Parathyroid adenoma (tissue), 2 donors: ENCODE data around the gene BNIPL.
A peak's percentile ranks its signal among the peaks of the same experiment; 100 is the strongest.

Experiments
- H2AFZ ChIP-seq: fragments of 300-600 bp; sonication (generic); one replicate; pipeline ENCODE4 v1.7.0; 2017; ENCODE audit warnings: antibody characterized with exemption, mild to moderate bottlenecking
- H3K27ac ChIP-seq: fragments of 300-600 bp; sonication (generic); one replicate; pipeline ENCODE4 v1.7.0; 2017
- H3K27me3 ChIP-seq: fragments of 300-600 bp; sonication (generic); one replicate; pipeline ENCODE4 v1.7.0; 2017; ENCODE audit warnings: low read length; ENCODE audit not compliant: control insufficient read depth, insufficient read depth
- H3K36me3 ChIP-seq: fragments of 300-600 bp; sonication (generic); one replicate; pipeline ENCODE4 v1.7.0; 2017; ENCODE audit warnings: low read length; ENCODE audit not compliant: control insufficient read depth, insufficient read depth
- H3K4me1 ChIP-seq: fragments of 300-600 bp; sonication (generic); one replicate; pipeline ENCODE4 v1.7.0; 2017; ENCODE audit warnings: control low read depth
- H3K4me2 ChIP-seq: fragments of 300-600 bp; sonication (generic); one replicate; pipeline ENCODE4 v1.7.0; 2017; ENCODE audit warnings: low read length
- H3K4me3 ChIP-seq: fragments of 300-600 bp; sonication (generic); one replicate; pipeline ENCODE4 v1.7.0; 2017; ENCODE audit warnings: low read depth, low read length
- H3K79me2 ChIP-seq: fragments of 300-600 bp; sonication (generic); one replicate; pipeline ENCODE4 v1.7.0; 2017; ENCODE audit warnings: control low read depth
- H3K9ac ChIP-seq: fragments of 300-600 bp; sonication (generic); one replicate; pipeline ENCODE4 v1.7.0; 2017; ENCODE audit warnings: mild to moderate bottlenecking
- H3K9me3 ChIP-seq: fragments of 300-600 bp; sonication (generic); one replicate; pipeline ENCODE4 v1.7.0; 2017; ENCODE audit warnings: low read length; ENCODE audit not compliant: control insufficient read depth
- TF ChIP-seq, protein P1 (sequence below): fragments of 300-600 bp; sonication (generic); IDR thresholded peaks from one replicate; pipeline ENCODE4 v1.7.0; 2017; ENCODE audit warnings: antibody characterized with exemption, mild to moderate bottlenecking
- donor health status: primary hyperparathyroidism.

BNIPL gene

DNA sequence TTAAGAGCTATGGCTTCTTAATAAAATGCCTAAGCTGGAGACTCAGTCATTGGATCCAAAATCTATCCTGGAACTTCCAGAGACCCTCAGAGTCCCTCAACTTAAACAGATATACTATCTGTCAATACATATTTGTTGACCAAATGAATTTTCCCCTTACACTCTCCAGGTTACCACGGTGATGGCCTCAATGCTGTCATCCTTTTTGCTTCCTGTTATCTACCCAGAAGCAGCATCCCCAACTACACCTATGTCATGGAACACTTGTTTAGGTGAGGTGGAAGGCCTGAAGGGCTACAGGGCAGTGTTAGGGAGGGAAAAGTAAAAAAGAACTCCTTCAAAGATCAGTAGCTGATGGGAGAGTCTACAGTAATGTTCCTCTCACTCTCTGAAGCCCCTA is 6.8 kb downstream of the BNIPL start:
- Histone ChIP-seq H3K27ac (no peak overlapping the region), H3K9me3 (no peaks in the 10 kb centered on the region), H3K9ac (no peak overlapping the region), H3K4me2 (no peak overlapping the region), H3K4me1 (no peaks in the 10 kb centered on the region), H3K36me3 (no peaks in the 10 kb centered on the region), H3K4me3 (no peak overlapping the region), H3K27me3 (no peaks in the 10 kb centered on the region), H2AFZ (no peak overlapping the region), H3K79me2 (no peaks in the 10 kb centered on the region)
- TF ChIP-seq, protein P1, sequence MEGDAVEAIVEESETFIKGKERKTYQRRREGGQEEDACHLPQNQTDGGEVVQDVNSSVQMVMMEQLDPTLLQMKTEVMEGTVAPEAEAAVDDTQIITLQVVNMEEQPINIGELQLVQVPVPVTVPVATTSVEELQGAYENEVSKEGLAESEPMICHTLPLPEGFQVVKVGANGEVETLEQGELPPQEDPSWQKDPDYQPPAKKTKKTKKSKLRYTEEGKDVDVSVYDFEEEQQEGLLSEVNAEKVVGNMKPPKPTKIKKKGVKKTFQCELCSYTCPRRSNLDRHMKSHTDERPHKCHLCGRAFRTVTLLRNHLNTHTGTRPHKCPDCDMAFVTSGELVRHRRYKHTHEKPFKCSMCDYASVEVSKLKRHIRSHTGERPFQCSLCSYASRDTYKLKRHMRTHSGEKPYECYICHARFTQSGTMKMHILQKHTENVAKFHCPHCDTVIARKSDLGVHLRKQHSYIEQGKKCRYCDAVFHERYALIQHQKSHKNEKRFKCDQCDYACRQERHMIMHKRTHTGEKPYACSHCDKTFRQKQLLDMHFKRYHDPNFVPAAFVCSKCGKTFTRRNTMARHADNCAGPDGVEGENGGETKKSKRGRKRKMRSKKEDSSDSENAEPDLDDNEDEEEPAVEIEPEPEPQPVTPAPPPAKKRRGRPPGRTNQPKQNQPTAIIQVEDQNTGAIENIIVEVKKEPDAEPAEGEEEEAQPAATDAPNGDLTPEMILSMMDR: no peak

DNA sequence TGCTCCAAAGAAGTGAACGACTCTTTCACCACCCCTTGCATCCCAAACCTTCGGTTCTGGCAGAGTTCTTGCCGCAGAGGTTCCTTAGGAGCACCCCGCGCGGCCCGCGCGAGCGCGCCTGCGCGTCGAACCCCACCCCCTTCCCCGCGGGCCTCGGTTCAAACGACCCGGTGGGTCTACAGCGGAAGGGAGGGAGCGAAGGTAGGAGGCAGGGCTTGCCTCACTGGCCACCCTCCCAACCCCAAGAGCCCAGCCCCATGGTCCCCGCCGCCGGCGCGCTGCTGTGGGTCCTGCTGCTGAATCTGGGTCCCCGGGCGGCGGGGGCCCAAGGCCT is 11.2 kb downstream of the BNIPL start, which contains the start of gene C1orf56:
Gene C1orf56 (plus strand): TSS at position 161 of the 334 bp plus-strand sequence. CDS start 97 bp downstream, at position 258.
- Histone ChIP-seq H3K4me3 (peak within 1 kb of the TSS; percentile 82), H3K27me3 (no peaks in the 10 kb centered on the region), H3K4me1 (peaks cover 4% of the 10 kb centered on the region), H3K27ac (peak within 1 kb of the TSS; percentile 89), H3K9me3 (no peaks in the 10 kb centered on the region), H2AFZ (peak within 1 kb of the TSS; percentile 91), H3K36me3 (no peaks in the 10 kb centered on the region), H3K79me2 (no peaks in the 10 kb centered on the region), H3K9ac (peak within 1 kb of the TSS; percentile 49), H3K4me2 (peak within 1 kb of the TSS; percentile 96)
- TF ChIP-seq, protein P1: no peak

DNA sequence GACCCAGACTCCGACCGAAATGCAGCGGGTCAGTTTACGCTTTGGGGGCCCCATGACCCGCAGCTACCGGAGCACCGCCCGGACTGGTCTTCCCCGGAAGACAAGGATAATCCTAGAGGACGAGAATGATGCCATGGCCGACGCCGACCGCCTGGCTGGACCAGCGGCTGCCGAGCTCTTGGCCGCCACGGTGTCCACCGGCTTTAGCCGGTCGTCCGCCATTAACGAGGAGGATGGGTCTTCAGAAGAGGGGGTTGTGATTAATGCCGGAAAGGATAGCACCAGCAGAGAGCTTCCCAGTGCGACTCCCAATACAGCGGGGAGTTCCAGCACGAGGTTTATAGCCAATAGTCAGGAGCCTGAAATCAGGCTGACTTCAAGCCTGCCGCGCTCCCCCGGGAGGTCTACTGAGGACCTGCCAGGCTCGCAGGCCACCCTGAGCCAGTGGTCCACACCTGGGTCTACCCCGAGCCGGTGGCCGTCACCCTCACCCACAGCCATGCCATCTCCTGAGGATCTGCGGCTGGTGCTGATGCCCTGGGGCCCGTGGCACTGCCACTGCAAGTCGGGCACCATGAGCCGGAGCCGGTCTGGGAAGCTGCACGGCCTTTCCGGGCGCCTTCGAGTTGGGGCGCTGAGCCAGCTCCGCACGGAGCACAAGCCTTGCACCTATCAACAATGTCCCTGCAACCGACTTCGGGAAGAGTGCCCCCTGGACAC is 11.7 kb downstream of the BNIPL start:
- Histone ChIP-seq H3K79me2 (no peaks in the 10 kb centered on the region), H3K4me3 (peak overlapping the region; percentile 82), H3K9me3 (no peaks in the 10 kb centered on the region), H3K4me2 (peak overlapping the region; percentile 96), H3K4me1 (peaks cover 4% of the 10 kb centered on the region), H3K27ac (peak overlapping the region; percentile 89), H2AFZ (peak overlapping the region; percentile 91), H3K36me3 (no peaks in the 10 kb centered on the region), H3K27me3 (no peaks in the 10 kb centered on the region), H3K9ac (peak overlapping the region; percentile 49)
- TF ChIP-seq, protein P1: peak; percentile 40

DNA sequence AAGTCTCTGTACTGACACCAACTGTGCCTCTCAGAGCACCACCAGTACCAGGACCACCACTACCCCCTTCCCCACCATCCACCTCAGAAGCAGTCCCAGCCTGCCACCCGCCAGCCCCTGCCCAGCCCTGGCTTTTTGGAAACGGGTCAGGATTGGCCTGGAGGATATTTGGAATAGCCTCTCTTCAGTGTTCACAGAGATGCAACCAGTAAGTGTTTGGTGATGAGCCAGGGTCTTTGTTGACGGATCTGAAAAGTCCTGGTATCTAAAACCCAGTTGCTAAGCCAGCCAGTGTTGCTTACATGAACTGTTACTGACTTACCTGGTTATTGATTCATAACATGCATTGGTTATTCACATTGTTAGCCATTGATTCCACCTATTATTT is 12.3 kb downstream of the BNIPL start:
- TF ChIP-seq, protein P1: no peak
- Histone ChIP-seq H3K4me3 (peak overlapping the region; percentile 82), H3K27ac (peak overlapping the region; percentile 89)

DNA sequence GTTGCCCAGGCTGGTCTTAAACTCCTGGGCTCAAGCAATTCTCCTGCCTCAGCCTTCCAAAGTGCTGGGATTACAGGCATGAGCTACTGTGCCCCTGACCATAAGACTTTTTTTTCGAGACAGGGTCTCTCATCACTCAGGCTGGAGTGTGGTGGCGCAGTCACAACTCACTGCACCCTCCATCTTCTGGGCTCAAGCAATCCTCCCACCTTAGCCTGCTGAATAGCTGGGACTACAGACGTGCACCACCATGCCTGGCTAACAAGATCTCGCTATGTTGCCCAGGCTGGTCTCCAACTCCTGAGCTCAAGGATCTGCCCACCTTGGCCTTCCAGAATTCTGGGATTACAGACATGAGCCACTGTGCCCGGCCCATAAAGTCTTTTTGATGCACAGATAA is 13.1 kb downstream of the BNIPL start:
- H3K79me2 ChIP-seq: no peaks in the 10 kb centered on the region
- no peaks in the 10 kb centered on the region for H3K9me3 ChIP-seq
- H2AFZ ChIP-seq: no peak overlapping the region
- H3K27me3 ChIP-seq: no peaks in the 10 kb centered on the region
- no peak overlapping the region for H3K27ac ChIP-seq
- H3K36me3 ChIP-seq: no peaks in the 10 kb centered on the region
- peaks cover 4% of the 10 kb centered on the region for H3K4me1 ChIP-seq
- H3K9ac ChIP-seq: no peak overlapping the region
- TF ChIP-seq, protein P1: no peak
- H3K4me3 ChIP-seq: no peak overlapping the region
- no peak overlapping the region for H3K4me2 ChIP-seq

More for the DNA sequence above, 12.3 kb downstream of the BNIPL start:
- no peaks in the 10 kb centered on the region for H3K36me3 ChIP-seq
- no peaks in the 10 kb centered on the region for H3K79me2 ChIP-seq
- H3K4me2 ChIP-seq: peak overlapping the region; percentile 96
- no peaks in the 10 kb centered on the region for H3K27me3 ChIP-seq
- H3K9ac ChIP-seq: no peak overlapping the region
- H3K9me3 ChIP-seq: no peaks in the 10 kb centered on the region
- H2AFZ ChIP-seq: peak overlapping the region; percentile 91
- H3K4me1 ChIP-seq: peaks cover 4% of the 10 kb centered on the region
